HG03439 (cell line): ENCODE measurements around the gene MICAL3.
"Not testable (repeated sequence)": the region's sequence is repeated elsewhere in the genome, so short reads cannot be mapped to it uniquely, and the experiment has no call there.

ENCODE experiments used
- ATAC-seq: cut with Tn5 transposase; IDR thresholded peaks from one replicate; pipeline ENCODE4 v1.9.1; 2021; ENCODE audit warnings: mild to moderate bottlenecking, moderate library complexity; ENCODE audit not compliant: unreplicated experiment

MICAL3 gene

DNA sequence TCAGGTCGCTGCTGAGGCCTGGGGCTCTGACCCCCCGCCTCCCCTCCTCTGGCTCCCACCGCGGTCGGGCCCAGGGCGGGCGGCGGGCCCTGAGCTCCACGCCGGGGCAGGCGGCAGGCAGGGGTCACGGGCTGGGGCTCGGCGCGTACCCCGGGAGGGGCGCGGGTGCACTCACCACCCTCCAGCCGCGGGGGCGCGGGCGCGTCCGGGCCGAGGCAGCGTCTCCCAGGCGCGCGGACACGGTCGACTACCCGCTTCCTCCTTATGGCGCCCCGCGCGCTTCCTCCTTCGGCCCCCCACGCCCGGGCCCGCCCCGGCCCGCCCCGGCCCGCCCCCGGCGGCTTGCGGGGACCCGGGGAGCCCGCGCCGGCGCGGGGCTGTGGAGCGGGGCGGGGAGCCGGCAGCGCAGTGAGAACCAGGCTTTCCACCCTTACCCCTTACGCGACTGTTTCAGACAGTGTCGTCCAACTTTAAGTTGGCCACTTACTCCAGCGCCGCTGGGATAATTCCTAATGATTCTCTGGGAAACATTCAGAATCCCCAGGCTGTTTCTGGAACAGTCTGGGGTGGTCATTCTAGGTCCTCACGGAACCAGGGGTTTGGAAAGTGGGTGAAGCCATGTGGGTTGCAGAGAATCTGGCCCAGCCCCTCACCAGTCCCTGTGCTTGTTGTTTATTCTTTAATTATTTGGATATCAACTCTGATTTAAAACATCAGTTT, 250.0 kb downstream of the MICAL3 start, which contains the start of gene BID:
Gene BID (minus strand): TSS at position 264 of the 720 bp plus-strand sequence. CDS start 24,353 bp downstream, outside the sequence.
- ATAC-seq: peak; percentile 15

DNA sequence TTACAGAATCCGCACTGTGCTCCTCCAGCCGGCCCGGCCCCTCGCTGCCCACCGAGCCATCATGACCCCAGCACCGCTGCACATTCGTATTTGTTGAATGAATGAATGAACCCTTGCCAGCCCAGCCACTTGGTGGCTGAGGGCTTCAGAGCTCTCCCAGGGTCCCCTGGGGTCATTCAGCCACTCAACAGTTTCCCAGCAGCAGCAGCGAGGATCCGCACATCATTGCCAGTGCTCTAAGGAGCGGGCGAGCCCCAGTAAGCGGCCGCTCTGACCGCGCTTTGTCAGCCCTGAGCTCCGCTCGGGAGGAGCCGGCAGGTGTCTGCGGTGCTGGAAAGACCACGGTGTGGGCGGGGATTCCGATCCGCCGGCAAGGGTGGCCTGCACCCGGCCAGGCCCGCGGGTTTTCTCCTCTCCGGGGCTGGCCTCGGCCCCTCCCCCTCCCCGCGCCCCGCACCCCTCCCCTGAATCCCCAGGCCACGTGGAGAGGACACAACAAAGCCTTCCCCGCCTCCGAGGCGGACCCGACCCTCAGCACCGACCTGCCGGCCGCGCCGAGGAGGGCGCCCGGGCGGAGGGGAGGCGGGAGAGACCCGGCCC, 250.7 kb downstream of the MICAL3 start:
- peak; percentile 31 for ATAC-seq

DNA sequence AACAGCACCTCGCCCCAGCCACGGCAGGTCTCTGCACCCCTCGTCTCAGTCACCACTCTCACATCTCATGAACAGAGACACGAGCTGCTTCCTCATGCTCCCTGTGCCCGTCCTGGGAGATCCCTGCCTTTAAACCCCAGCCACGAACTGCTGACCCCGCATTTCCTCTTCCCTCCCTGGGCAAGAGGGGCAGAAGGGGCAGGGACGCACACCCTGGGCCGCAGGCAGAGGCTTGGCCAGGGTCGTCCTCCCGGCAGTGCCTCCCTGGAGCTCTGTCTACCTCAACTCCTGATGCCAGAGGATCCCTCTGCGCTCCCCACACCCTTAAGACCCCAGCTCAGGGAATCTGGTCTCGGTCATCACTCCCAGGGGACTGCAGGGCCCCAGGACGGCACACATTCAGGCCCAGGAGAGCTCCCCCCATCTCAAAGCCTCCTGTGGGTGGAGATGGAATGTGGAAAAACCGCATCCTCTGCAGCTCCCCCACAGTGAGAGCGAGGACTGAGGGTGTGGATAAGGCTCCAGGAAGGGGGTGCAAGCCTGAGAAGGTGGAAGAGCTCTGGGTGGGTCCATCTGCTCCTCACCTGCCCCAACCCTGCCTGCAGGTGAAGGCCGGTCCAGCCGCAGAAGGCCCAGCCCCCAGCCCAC, 251.3 kb downstream of the MICAL3 start:
- ATAC-seq: no peak

DNA sequence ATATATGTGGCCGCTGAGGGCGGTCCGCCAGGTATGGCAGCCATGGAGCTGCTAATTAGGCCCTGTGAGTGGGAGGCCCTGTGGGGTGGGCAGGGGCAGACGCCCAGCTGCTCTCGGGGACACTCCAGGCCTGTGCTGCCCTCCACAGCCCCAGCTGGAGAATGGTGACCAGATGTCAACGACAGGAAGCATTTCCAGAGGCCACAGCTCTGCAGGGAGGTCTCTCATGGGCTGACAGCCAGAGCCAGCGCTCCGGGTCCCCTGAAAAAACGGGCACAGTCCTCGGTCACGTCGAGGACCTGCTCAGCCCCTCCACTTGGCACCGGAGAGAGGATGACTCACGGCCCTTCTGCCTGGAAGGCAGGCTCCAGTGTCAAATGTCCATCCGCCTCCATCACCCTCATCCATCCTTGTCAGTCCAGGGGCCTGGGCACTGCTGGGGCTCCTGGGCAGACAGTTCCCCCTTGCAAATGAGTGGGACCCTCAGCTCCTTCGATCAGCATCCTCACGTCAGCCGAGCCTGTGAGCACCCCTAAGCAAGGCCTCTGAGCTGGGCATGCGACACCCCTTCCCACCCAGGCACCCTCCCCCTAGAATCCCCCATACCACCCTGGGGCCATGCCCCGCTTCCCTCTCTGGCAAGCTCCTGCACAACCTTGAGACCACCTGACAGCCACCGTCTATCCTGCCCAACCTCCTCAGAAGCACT, 252.0 kb downstream of the MICAL3 start:
- no peak for ATAC-seq

DNA sequence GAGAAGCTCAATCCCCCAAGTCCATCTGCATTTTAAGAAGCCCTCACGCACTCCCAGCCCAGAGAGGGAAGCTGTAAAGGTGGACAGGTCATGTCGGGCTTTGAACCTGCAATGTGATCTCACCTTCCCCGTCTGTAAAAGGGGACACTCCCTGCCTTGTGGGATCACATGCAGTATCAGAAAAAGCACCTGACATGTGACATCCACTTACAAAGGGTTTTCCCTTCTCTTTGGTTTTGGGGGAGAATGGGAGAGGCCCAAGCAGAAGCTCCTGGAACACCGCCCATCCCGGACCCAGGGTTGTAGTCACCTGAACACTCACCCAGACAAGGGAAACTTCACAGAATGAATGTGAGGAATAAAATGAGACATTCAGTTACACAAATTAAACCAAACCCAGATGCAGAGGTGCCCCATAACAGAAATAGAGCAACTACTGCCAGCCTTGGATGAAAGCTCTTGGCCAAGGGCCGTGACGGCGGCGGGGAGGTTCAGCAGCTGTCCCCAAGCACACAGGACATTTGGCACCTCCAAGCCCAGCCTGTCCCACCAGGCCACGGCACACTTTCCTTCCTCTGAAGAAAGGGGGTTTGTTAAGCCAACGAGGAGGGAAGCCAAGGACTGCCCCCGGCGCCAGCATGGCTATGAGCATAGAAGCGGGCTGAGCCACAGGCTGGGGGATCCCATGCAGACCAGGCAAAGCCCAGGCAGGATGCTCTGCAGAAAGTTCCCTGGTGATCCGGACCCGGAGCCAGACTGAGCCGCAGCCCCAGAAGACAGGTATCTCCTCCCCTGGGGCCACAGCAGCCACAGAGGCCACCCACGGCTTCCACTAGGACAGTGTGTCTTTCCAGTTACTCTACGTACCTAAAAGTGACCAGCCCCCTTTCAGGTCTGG, 253.9 kb downstream of the MICAL3 start:
- ATAC-seq: no peak

DNA sequence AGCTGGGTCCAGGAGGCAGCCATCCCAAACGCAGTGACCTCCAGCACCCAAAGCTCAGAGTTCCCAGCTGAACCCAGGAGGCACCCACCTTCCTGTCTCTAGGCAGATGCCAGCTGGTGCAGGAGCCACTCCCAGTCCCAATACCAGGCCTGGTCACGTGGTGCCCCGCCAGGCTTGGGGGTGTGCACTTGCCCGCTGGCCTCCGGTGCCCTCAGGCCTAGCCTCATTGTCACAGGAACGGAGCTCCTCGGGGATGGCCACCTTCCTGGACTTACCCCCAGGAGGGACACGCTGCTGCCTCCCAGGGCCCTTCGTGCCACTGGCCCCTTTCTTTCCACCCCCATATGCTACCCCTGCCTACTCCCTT, 254.7 kb downstream of the MICAL3 start:
- ATAC-seq: no peak

DNA sequence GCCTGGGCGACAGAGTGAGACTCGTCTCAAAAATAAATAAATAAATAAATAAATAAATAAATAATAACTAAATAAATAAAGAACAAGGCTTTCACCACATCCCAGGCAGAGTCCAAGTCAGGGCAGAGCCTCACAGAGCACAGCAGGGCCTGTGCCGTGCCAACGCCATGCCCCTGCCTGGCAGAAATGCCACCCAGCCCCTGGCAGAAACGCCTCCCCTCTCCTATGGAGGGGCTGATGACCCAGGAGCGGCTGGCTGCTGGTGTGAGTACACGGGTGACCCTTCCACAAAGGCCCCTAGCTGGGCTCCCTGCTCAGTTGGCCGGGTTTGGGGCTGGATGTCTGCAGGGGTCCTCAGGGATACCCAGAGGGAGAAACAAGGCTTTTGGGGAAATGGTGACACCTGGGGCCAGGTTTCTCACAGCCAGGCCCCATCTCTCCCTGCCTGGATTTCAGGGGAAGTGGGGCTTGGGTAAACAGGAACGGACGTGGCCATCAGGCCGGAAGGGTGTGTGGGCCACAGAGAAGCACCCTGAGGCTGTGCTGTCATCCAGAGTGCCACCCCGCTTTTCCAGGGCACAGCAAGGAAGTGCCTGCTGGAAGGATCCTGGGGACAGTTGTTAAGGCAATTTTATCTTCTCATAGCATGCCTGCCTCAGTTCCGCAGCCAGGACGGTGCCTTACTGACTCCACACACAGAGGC, 255.2 kb downstream of the MICAL3 start:
- no peak for ATAC-seq

DNA sequence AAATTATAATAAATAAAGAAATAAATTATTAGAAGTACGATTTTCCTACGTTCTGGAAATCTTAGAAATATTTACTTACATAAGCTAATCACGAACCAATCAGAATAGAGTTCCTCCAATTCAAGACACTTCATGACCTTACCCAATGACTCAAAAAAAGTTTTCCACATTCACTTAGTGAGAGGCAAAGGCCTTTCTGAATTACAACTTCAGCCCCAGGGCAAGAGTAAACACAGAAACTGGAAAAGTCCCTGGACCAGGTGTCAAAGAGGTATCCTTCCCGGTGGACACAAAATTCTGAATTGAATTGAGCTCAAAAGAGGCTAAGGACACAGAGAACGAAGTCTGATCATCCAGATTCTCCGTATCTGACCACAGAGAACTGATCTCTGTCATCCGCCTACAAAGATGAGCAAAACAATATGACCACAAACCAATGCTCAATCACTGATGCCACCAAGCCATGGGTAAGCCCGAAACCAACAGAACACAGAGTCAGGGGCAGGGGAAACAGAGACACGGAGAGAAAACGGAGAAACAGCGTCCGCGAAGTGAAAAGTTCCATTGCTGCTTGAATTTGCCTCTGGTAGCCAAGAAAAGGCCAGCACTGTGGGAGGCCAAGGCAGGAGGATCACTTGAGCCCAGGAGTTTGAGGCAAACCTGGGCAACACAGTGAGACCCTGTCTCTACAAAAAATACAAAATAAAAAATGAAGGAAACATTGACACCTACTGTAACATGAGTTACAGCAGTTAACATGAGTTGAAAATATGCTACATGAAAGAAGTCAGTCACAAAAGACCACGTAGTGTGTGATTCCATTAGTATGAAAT, 256.9 kb downstream of the MICAL3 start:
- ATAC-seq: peak; percentile 75

DNA sequence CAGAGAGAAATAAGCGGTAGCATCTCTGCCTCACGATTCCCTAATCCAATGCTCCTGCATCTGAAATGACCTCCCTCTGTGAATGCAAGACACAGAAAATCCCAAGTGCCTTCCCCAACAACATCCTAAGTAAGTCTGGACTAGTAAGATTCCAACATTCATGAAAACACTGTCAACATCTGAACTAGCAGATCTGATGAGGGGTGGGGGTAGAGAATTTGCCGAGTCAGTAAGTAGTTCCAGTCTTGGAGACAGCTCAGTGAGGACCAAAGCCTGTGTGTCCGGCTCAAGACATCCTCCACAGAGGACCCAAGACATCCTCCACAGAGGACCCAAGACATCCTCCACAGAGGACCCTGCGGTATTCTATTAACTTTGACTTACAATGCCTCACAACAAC, 259.5 kb downstream of the MICAL3 start:
- not testable (repeated sequence) for ATAC-seq

DNA sequence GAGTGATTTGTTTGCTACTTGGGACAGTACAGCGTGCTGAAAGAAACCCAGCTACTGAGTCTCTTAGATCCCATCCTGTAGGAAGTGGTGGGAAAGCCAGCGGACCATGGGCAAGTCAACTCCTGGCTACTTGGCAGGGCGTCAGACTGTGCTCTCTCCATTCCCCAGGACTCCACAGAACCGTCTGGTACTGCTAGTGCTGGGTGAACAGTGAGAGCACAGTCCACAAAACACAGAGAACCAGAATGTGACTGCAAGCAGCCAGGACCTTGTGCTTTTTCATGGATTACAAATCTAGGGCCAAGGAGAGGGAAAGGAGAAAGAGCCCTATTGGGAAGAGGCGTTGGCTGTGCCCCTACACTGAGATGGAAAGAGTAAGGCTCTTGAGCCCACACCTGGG, 260.3 kb downstream of the MICAL3 start:
- no peak for ATAC-seq

DNA sequence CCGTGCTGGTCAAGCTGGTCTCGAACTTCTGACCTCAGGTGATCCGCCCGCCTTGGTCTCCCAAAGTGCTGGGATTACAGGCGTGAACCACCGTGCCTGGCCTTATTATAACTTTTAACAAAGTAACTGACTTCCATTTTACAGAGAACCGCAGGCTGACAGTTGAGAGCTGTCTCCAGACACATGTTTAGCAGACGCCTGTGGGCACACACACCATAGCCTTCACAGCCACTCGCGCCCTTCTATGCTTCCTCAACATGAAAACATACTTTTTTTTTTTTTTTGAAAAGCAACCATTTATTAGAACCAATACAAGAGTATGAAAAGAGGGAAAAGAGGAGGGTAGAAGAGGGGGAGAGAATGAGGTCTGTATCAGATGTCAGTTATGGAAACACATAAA, 260.9 kb downstream of the MICAL3 start:
- ATAC-seq: not testable (repeated sequence)

DNA sequence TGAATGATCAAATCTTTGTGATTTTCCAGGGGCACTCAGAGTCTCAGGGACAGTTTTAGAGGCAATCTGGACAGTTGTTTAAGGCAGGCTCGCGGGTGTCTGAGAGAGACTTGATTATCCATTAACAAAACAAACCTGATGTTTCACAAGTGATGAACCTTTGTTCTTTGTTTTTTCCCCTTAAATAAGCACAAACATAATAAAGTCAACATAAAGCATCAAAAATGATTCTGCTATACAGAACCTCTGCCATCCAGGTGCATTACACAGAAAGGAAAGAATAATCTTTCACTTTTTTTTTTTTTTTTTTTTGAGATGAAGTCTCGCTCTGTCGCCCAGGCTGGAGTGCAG, 263.2 kb downstream of the MICAL3 start:
- no peak for ATAC-seq

DNA sequence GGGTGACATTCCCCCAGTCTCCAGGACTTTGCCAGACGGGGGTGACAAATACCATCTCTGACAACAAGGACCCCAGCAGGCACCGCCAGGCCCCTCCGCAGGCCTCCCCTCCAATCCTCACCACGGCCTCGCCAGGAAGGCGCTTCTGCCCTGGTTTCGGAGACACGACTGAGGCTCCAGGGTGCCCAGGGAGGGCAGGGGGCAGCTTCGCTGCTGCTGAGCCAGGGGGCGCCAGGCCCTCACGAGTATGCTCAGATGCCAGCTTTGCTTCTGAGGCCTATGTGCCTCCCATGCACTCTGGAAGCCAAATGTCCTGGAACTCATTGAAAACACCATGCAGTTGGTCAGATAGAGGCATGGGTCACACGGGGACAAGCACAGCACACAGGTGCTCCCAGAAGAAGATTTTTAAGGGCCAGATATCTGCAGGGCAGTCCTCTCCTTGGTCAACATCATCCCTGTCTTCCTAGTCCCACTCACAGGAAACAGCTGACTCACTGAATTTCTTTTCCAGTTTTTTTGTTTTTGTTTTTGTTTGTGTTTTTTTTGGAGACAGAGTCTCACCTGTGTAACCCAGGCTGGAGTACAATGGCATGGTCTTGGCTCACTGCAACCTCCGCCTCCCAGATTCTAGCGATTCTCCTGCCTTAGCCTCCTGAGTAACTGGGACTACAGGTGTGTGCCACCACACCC, 270.0 kb downstream of the MICAL3 start:
- no peak for ATAC-seq

DNA sequence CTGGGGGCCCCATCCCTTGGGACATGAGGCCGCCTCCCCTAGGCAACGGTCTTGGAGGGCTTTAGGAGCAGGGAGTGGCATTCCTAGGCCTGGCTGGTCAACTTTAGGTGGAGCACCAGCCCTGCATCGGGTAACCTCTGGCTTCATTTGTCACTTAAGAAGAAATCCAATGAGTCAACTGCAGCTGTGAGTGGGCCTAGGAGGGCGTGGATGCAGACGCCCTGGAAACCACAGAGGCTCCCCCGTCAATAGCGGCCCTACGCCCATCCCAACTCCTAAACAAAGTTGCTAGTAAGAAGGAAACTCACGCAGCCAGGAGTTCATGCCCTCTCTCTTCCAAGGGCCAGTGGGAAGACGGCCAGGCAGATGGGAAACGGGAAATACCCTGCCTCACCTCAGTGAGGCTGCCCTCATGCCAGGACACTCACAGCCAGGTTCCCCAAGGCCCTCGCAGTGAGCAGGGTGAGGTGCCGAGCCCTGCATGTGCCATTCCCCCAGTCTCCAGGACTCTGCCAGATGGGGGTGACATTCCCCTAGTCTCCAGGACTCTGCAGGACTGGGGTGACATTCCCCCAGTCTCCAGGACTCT, 270.9 kb downstream of the MICAL3 start:
- no peak for ATAC-seq

DNA sequence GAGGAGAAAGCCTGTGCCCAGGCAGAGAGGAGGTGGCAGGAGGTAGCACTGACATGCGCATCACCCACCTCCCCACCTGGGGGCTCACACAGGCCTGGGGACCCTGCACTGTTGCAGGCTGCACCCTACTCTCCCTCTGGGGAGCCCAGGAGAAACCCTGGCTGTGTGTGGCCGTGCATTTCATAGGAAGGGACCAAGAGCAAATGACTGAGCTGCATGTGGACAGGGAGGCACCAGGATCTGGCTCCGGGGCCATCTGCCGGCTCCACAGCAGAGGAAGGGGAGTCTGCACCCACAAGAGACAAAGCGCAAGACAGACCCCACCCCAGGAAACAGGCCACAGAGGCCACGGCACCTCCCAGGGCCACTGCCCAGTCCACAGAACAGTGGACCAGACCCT, 272.8 kb downstream of the MICAL3 start:
- ATAC-seq: no peak

DNA sequence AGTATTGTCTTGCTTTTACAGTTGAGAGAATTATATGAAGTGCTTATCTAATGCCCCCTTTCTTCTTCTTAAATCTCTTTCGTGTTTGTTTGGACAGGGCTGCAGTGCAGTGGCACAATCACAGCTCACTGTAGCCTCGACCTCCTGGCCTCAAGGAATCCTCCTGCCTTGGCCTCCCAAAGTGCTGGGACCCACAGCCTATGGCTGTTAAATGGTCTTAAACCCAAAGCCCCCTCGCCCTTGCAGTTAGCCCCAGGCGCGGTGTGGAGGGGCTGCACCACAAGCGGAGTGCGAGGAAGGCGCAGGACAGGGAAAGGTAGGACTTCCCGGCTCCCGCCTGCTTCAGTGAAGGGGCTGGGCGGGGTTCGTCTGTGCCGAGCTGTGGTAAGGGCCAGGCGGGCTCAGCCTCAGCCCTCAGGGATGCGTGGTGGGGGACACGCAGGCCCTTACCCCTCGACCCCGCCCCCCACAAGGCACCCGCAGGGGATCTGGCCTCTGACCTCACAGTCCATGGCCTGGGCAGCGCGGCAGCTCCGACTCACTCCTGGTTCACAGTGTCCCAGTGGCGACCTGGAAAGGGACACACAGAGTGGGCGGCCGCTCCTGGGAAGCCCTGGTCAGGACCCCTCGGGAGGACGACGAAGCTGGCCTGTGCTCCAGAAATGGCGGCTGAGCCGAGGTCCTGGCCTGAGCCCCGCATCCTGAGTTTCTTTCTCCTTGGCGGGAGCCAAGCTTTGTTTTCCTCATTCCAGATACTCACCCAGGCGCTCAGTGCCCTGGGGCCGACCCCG, 274.6 kb downstream of the MICAL3 start:
- no peak for ATAC-seq

DNA sequence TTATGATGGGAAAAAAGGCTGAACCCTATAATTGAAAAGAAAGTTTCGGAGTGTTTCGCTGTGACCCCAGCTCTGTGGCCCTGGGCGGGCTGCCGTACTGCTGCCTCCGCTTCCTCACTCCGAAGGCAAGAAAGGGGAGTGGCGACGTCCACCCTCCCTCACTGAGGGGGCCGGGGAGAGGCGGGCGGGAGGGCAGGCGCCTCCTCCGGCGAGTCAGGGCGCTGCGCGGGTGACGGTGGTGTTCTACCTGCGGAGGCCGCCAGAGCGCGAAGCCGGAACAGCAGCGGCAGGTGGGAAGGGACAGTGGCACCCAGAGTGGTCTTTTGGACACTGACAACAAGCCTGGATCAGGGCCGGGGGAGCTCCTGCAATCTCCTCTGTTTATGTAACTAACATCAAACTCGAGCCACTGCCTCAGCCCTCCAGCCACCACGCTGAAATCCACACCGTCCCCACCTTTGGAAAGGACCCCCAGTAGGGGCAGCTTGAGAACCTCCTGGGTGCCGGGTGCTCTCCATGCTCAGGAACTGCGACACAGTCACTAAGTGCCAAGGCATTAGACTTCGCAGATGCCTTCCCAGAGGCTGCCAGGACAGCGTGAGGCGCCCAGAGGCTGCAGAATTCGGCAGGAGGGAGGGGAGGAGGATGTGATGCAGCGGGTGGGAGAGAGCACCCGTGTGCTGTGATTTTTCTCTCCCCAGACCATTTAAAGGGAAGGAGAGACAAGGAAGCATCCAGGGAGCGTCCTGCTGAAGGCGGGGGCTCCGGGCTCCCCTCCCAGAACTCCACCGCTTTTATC, 275.6 kb downstream of the MICAL3 start:
- ATAC-seq: no peak
